ENCODE measurements around the gene TSPAN14.

- TF ChIP-seq CTCF (IDR thresholded peaks at IDR 0.05; ENCODE audit: low read depth, low read length, missing input control) (no peak), RXRA (IDR thresholded peaks at IDR 0.05) (no peak), RAD21 (IDR thresholded peaks at IDR 0.05) (no peak)
- TF ChIP-seq, protein P1, sequence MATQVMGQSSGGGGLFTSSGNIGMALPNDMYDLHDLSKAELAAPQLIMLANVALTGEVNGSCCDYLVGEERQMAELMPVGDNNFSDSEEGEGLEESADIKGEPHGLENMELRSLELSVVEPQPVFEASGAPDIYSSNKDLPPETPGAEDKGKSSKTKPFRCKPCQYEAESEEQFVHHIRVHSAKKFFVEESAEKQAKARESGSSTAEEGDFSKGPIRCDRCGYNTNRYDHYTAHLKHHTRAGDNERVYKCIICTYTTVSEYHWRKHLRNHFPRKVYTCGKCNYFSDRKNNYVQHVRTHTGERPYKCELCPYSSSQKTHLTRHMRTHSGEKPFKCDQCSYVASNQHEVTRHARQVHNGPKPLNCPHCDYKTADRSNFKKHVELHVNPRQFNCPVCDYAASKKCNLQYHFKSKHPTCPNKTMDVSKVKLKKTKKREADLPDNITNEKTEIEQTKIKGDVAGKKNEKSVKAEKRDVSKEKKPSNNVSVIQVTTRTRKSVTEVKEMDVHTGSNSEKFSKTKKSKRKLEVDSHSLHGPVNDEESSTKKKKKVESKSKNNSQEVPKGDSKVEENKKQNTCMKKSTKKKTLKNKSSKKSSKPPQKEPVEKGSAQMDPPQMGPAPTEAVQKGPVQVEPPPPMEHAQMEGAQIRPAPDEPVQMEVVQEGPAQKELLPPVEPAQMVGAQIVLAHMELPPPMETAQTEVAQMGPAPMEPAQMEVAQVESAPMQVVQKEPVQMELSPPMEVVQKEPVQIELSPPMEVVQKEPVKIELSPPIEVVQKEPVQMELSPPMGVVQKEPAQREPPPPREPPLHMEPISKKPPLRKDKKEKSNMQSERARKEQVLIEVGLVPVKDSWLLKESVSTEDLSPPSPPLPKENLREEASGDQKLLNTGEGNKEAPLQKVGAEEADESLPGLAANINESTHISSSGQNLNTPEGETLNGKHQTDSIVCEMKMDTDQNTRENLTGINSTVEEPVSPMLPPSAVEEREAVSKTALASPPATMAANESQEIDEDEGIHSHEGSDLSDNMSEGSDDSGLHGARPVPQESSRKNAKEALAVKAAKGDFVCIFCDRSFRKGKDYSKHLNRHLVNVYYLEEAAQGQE (IDR thresholded peaks at IDR 0.05) = no peak
These were observed 16.9 kb upstream of the TSPAN14 start for GRCh38 chr10:80437227-80437626.
